GM12891 (cell line): ENCODE measurements around the gene EPHA10.

Experiments
- DNase-seq: peaks from one replicate; pipeline ENCODE4 v3.0.0; 2011; ENCODE audit warnings: low spot score; ENCODE audit not compliant: insufficient read length
- FAIRE-seq: peaks from 2 replicates; lab custom pipeline; 2011; peaks lifted over from hg19 to GRCh38; lab: Jason Lieb, UNC
- PAX5 ChIP-seq: IDR thresholded peaks from 2 replicates; pipeline ENCODE4 v1.6.1; 2011; ENCODE audit warnings: low read length, moderate library complexity, mild to moderate bottlenecking; ENCODE audit not compliant: insufficient read depth, severe bottlenecking
- POLR2A ChIP-seq: IDR thresholded peaks from 2 replicates; pipeline ENCODE4 v1.6.1; 2011; ENCODE audit warnings: low read depth, low read length, control low read depth
- POLR2AphosphoS5 ChIP-seq: IDR thresholded peaks from 2 replicates; pipeline ENCODE4 v1.6.1; 2011; ENCODE audit warnings: low read depth, low read length, control low read depth
- POU2F2 ChIP-seq: IDR thresholded peaks from 2 replicates; pipeline ENCODE4 v1.6.1; 2011; ENCODE audit warnings: low read depth, mild to moderate bottlenecking, control low read depth, low read length, moderate library complexity
- SPI1 ChIP-seq: IDR thresholded peaks from 2 replicates; pipeline ENCODE4 v1.6.1; 2011; ENCODE audit warnings: low read depth, low read length, control low read depth
- TAF1 ChIP-seq: IDR thresholded peaks from 2 replicates; pipeline ENCODE4 v1.6.1; 2011; ENCODE audit warnings: low read depth, low read length, control low read depth

EPHA10 gene

GRCh38 chr1:37677808-37678207 lies 87.1 kb downstream of the EPHA10 start:
- DNase-seq (no peak), FAIRE-seq (peak; percentile 94)
- TF ChIP-seq SPI1: no peak
- TF ChIP-seq POLR2A: no peak
- TF ChIP-seq PAX5: no peak
- no peak for TF ChIP-seq TAF1
- no peak for TF ChIP-seq POU2F2
- no peak for TF ChIP-seq POLR2AphosphoS5

GRCh38 chr1:37677143-37677439 lies 87.8 kb downstream of the EPHA10 start:
- DNase-seq: no peak
- TF ChIP-seq SPI1 (no peak), POU2F2 (no peak), POLR2AphosphoS5 (no peak), PAX5 (no peak), TAF1 (no peak), POLR2A (no peak)
- FAIRE-seq: peak; percentile 72

- FAIRE-seq (peak; percentile 97), DNase-seq (no peak)
- TF ChIP-seq POU2F2 (0 out of 2 replicates have a peak, but pooled peaks have one; percentile 2), POLR2A (peak; percentile 48; the same call in 1 of the 2 replicates), SPI1 (peak; percentile 64), TAF1 (0 out of 2 replicates have a peak, but pooled peaks have one; percentile 36), POLR2AphosphoS5 (0 out of 2 replicates have a peak, but pooled peaks have one; percentile 37), PAX5 (no peak)
Measured at GRCh38 chr1:37676281-37677142, 88.4 kb downstream of the EPHA10 start.

GRCh38 chr1:37673920-37674319 lies 91.0 kb downstream of the EPHA10 start:
- DNase-seq (no peak), FAIRE-seq (no peak)
- TF ChIP-seq SPI1: no peak
- TF ChIP-seq POU2F2: no peak
- no peak for TF ChIP-seq POLR2AphosphoS5

GRCh38 chr1:37672136-37672870 lies 92.6 kb downstream of the EPHA10 start:
- no peak for FAIRE-seq
- DNase-seq: no peak
- no peak for TF ChIP-seq POU2F2
- TF ChIP-seq TAF1: no peak
- no peak for TF ChIP-seq SPI1
- no peak for TF ChIP-seq POLR2AphosphoS5
- no peak for TF ChIP-seq POLR2A
- no peak for TF ChIP-seq PAX5

- DNase-seq: no peak
- no peak for TF ChIP-seq POLR2A
Measured at GRCh38 chr1:37671261-37671660, 93.7 kb downstream of the EPHA10 start.

GRCh38 chr1:37670133-37670532 lies 94.8 kb downstream of the EPHA10 start:
- FAIRE-seq: no peak
- TF ChIP-seq POLR2A: no peak
- no peak for TF ChIP-seq PAX5
- no peak for TF ChIP-seq SPI1
- TF ChIP-seq TAF1: no peak
- TF ChIP-seq POU2F2: no peak
- no peak for TF ChIP-seq POLR2AphosphoS5
- no peak for DNase-seq

More at GRCh38 chr1:37671261-37671660, 93.7 kb downstream of the EPHA10 start:
- FAIRE-seq: no peak

GRCh38 chr1:37667023-37667671 lies 97.8 kb downstream of the EPHA10 start:
- DNase-seq (no peak), FAIRE-seq (no peak)
- no peak for TF ChIP-seq PAX5
- TF ChIP-seq POU2F2: no peak
- no peak for TF ChIP-seq SPI1
- TF ChIP-seq POLR2A: no peak
- TF ChIP-seq POLR2AphosphoS5: no peak
- TF ChIP-seq TAF1: no peak

GRCh38 chr1:37666241-37666867 lies 98.6 kb downstream of the EPHA10 start:
- FAIRE-seq (peak; percentile 61), DNase-seq (no peak)
- TF ChIP-seq POLR2AphosphoS5: no peak
- no peak for TF ChIP-seq SPI1
- no peak for TF ChIP-seq PAX5
- TF ChIP-seq POLR2A: no peak
- TF ChIP-seq POU2F2: no peak
- TF ChIP-seq TAF1: no peak
